ENCODE measurements around the gene PRKCSH.
"Not testable (repeated sequence)": the region's sequence is repeated elsewhere in the genome, so short reads cannot be mapped to it uniquely, and the experiment has no call there.

PRKCSH gene

GRCh38 chr19:11451327-11451870 is 16.0 kb downstream of the PRKCSH start:
- no peak for DNase-seq

- DNase-seq, result no peak
These were observed 16.6 kb downstream of the PRKCSH start for GRCh38 chr19:11451871-11452619.

GRCh38 chr19:11452620-11453310 is 17.3 kb downstream of the PRKCSH start:
- DNase-seq, result no peak

DNA sequence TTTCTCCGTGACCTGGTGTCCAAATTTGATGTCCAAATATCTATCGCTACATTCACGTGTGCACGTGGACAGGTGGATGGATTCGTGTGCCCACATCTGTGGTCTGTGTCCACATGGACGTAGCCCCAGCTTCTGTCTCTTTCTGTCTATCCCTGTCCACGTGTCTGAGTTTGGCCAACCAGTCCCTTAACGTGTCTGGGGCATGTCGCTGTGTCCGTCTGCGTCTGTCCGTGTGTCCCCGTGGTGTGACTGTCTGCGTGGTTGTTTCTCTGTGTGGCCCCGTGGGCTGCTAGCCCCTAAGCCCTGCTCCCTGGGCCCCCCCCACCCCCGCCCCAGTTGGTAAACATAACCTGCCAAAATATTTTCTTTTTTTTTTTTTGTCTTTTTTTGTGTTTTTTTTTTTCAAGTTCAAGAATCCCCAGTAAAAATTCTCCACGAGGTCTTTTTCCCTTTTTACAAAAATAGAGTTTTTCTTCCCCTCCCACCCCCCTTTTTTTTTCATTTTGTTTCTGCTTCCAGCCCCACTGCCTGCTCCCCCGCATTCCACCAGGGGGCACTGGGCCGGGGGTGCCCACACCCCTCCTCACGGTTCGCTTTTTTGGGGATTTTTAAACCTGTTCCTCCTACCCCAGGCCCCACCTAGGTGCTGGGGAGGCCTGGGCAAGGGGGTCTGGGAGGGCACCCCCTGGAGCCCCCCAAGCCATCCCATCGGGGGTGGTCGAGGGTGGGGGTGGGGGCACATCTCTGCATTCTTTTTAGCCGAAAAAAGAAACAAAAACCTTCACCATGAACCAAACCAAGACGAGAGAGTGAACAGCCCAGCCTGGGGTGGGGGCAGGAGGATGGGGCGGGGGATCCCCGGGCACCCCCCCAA is 18.3 kb downstream of the PRKCSH start:
- DNase-seq, result no peak

- DNase-seq, result not testable (repeated sequence)
These were observed 19.8 kb downstream of the PRKCSH start for GRCh38 chr19:11455233-11455554.

GRCh38 chr19:11456659-11457058 is 21.2 kb downstream of the PRKCSH start:
- no peak for DNase-seq

DNA sequence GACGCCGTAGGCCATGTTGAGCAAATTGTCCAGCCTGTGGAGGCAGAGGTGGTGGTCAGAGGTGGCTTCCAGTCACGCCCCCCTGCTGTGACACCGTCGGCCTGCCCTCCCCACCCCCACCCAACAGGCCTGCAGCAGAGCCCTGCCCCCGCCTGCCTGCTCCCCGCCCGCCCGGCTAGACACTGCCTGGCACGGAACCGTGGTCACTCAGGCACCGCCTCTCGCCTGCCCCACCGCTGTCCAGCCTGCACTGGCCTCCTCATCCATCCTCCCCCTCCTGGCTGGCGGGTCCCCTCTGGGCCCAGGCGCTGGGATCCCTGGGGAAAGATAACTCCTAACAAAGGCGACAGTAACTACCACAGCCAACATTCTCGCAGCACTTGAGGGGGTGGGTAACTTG is 21.7 kb downstream of the PRKCSH start:
- DNase-seq, result no peak

DNA sequence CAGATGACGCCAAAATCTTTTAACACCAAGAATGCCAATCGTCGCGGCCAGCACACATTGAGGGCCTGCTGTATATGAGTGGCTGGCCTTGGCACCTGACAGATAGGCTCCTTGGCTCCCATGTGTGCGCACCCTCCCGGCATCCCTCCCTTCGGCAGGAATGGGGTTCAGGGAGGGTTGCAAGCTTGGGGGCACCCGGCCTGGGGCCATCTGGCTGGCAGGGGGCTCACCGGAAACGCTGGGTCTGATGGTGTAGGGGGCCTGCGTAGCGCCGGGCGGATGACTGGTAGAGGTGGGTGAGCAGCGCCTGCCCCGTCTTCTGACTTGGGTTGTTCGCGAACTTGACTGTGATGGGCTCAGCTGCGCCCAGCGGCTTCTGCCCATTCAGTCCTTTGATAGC is 22.4 kb downstream of the PRKCSH start:
- DNase-seq, result no peak

DNA sequence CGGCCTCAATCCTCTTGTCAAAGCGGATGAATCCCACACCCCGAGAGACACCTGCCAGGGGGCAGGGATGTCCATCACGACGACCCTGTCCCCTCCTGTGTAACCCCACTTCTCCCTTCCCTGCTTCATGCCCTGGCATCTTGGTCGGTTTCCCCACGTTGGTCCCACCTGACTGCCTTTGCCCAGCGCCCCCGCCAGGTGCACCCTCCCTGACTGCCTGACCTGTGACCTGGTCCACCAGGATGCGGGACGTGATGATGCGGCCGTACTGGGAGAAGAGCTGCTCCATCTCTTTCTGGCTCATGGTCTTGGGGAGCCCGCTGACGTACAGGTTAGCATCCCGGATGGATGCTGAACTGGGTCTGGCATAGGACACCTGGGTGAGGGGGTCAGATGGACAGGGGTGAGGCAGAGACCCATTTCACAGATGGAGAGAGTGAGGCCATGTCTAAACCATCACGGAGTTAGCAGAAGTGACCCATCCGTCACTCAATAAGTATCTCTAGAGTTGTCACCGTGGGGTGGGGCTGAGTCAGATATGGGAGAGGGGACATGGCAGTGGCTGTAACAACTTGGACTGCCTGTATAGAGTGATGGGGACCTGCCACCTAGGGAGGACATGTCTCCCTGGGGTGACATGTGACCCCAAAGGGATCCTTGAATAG is 22.9 kb downstream of the PRKCSH start:
- no peak for DNase-seq

- DNase-seq, result not testable (repeated sequence)
These were observed 23.5 kb downstream of the PRKCSH start for GRCh38 chr19:11458912-11459311.

GRCh38 chr19:11460207-11460606 is 24.8 kb downstream of the PRKCSH start:
- no peak for DNase-seq

- no peak for DNase-seq
These were observed 26.0 kb downstream of the PRKCSH start for GRCh38 chr19:11461453-11461852.

GRCh38 chr19:11463391-11463790 is 28.0 kb downstream of the PRKCSH start:
- no peak for DNase-seq

DNA sequence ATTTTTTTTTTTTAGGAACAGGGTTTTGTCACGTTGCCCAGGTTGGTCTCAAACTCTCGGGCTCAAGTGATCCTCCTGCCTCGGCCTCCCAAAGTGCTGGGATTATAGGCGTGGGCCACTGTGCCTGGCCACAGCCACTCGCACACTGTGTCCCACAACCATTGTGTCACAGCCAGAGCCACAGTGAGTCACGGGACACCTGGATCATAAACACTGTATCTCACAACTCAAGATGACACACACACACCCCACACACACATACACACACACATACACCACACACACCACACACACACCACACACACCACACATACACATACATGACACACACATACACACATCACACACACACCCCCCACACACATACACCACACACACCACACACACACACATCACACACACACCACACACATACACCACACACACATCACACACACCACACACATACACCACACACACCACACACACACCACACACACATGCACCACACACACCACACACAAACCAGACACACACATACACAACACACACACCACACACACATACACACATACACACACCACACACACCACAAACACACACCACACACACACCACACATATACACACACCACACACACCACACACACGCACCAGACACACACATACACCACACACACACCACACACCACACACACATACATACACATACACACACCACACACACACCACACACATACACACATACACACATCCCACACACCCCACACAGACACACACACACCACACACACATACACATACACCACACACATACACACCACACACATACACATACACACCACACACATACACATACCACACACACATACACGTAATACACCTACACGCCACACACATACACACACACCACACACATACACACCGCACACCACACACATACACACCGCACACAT is 29.2 kb downstream of the PRKCSH start:
- DNase-seq, result no peak

- DNase-seq, result no peak
These were observed 30.2 kb downstream of the PRKCSH start for GRCh38 chr19:11465600-11465999.

DNA sequence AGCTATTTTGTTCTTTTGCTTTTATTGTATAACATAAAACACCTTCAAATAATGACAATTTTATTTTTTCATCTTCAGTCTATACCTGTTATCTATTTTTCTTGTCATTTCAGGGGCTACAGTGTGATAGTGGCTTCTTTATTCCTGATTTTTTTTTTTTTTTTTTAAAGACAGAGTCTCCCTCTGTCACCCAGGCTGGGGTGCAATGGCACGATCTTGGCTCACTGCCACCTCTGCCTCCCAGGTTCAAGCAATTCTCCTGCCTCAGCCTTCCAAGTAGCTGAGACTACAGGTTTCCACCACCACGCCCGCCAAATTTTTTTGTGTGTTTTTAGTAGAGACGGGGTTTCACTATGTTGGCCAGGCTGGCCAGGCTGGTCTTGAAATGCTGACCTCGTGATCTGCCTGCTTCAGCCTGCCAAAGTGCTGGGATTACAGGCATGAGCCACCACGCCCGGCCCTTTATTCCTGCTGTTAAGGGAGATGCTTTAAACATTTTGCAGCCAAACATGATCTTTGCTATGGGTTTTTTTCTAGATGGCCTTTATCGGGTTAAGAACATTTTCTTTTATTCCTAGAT is 32.9 kb downstream of the PRKCSH start:
- not testable (repeated sequence) for DNase-seq

DNA sequence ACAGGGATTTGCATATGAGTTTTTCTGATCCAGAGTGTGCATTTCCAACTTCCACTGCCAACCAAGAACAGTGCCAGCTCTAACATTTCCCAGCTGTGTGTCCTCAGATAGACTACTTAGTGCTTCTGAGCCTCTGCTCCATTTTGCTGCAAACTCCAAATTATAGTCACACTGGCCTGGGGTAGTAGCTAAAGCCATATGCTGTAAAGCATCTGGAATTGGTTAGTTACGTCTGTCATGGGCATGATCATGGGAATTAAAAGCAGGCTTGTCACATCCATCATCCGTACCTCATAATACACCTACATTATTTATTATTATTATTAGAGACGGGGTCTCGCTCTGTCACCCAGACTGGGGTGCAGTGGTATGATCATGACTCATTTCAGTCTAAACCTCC is 38.3 kb downstream of the PRKCSH start:
- no peak for DNase-seq

DNA sequence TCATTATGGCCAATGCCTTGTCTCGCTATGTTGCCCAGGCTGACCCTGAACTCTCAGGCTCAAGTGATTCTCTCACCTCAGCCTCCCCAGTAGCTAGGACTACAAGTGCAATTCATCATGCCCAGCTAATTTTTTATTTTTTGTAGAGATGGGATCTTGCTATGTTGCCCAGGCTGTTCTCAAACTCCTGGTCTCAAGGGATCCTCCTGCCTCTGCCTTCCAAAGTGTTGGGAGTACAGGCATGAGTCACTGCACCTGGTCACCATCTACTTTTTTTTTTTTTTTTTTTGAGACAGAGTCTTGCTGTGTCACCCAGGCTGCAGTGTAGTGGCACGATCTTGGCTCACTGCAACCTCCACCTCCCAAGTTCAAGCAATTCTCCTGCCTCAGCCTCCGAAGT is 39.9 kb downstream of the PRKCSH start:
- DNase-seq, result not testable (repeated sequence)

DNA sequence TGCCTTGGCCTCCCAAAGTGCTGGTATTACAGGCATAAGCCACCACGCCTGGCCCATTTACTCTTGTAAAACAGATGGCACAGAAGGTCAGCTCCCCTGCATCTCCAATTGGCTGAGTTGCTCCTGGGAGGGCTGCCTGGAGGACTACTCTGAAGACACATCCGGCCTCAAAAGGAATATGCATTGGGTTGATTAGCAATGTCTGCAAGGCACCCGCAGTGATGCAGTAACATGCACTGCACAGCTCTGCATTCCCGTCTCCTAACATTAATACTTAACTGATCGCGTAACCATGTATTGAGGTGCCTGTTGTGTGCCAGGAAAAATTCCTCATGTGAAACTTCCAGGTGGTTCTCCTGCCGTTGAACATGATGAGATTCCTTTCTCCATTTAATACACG is 40.4 kb downstream of the PRKCSH start:
- no peak for DNase-seq

GRCh38 chr19:11478167-11479089 is 43.0 kb downstream of the PRKCSH start:
- peak; percentile 24 for DNase-seq
